Astrocyte (in vitro differentiated cells and primary cell): Measurements from ENCODE around the gene RSRC2.
"Not testable (repeated sequence)": the region's sequence is repeated elsewhere in the genome, so short reads cannot be mapped to it uniquely, and the experiment has no call there.

Source experiments
- EZH2 ChIP-seq: IDR thresholded peaks from 2 replicates; pipeline ENCODE4 v1.6.1; 2012; ENCODE audit warnings: mild to moderate bottlenecking, low read length, inconsistent platforms; ENCODE audit not compliant: insufficient read depth
- TF ChIP-seq, protein P1 (sequence below): IDR thresholded peaks from 2 replicates; pipeline ENCODE4 v1.5.1; 2011; ENCODE audit warnings: low read depth, mild to moderate bottlenecking, inconsistent platforms, low read length, moderate library complexity; ENCODE audit not compliant: insufficient read depth

- TF ChIP-seq, protein P1, sequence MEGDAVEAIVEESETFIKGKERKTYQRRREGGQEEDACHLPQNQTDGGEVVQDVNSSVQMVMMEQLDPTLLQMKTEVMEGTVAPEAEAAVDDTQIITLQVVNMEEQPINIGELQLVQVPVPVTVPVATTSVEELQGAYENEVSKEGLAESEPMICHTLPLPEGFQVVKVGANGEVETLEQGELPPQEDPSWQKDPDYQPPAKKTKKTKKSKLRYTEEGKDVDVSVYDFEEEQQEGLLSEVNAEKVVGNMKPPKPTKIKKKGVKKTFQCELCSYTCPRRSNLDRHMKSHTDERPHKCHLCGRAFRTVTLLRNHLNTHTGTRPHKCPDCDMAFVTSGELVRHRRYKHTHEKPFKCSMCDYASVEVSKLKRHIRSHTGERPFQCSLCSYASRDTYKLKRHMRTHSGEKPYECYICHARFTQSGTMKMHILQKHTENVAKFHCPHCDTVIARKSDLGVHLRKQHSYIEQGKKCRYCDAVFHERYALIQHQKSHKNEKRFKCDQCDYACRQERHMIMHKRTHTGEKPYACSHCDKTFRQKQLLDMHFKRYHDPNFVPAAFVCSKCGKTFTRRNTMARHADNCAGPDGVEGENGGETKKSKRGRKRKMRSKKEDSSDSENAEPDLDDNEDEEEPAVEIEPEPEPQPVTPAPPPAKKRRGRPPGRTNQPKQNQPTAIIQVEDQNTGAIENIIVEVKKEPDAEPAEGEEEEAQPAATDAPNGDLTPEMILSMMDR = not testable (repeated sequence)
- not testable (repeated sequence) for TF ChIP-seq EZH2
Measured at GRCh38 chr12:122484385-122484784, 42.4 kb downstream of the RSRC2 start.
